Measurements from ENCODE around the gene DGLUCY. TPM values are rescaled to one million over a fixed set of nuclear protein-coding genes. Genes with fewer than 3 reads are reported as not detected.
"Not testable (repeated sequence)": the region's sequence is repeated elsewhere in the genome, so short reads cannot be mapped to it uniquely, and the experiment has no call there.

The DGLUCY gene
- total and polyA plus RNA-seq, 7 donors = 20.4 to 135 (median 77.5) TPM

- Histone ChIP-seq H3K27me3 (ENCODE audit: insufficient read depth in 3 of 3, low read length in 2 of 3) (no peaks in the 10 kb centered on the region), H3K4me3 (no peak overlapping the region), H3K27ac (no peak overlapping the region), H3K4me1 (no peaks in the 10 kb centered on the region), H3K36me3 (ENCODE audit: insufficient read depth in 1 of 2, low read depth in 1 of 2) (no peaks in the 10 kb centered on the region), H3K9me3 (no peaks in the 10 kb centered on the region)
- intact Hi-C loops (cut with DNase I) = no loop called here
- no peak for DNase-seq
- no peak for ATAC-seq
- 53 to 61% (median 60%) methylated on average over 2 of the region's 2 CpGs for WGBS, 3 donors
- TF ChIP-seq, protein P1, sequence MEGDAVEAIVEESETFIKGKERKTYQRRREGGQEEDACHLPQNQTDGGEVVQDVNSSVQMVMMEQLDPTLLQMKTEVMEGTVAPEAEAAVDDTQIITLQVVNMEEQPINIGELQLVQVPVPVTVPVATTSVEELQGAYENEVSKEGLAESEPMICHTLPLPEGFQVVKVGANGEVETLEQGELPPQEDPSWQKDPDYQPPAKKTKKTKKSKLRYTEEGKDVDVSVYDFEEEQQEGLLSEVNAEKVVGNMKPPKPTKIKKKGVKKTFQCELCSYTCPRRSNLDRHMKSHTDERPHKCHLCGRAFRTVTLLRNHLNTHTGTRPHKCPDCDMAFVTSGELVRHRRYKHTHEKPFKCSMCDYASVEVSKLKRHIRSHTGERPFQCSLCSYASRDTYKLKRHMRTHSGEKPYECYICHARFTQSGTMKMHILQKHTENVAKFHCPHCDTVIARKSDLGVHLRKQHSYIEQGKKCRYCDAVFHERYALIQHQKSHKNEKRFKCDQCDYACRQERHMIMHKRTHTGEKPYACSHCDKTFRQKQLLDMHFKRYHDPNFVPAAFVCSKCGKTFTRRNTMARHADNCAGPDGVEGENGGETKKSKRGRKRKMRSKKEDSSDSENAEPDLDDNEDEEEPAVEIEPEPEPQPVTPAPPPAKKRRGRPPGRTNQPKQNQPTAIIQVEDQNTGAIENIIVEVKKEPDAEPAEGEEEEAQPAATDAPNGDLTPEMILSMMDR (IDR thresholded peaks at IDR 0.05) = no peak
These were observed 29.4 kb upstream of the DGLUCY start for GRCh38 chr14:91084516-91084915.

DNA sequence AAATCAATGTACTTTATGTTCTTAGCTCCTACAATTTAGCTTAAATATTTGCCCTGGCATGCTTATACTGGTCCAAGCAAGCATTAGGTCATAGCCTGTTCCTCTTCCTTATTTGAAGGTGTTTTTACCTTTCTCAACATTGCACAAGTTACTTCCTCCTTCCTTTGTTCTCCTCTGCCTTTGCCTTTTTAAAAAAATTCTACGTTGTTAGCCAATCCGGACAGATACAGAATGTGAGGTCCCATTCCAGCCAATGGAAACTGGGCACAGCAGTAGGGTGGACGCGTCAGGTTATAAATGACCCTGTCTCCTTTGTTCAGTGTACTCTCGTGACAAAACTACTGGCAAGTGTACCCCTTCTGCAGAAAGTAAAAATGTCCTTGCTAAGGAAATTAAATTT, 26.4 kb upstream of the DGLUCY start:
- H3K27me3 ChIP-seq (ENCODE audit: insufficient read depth in 3 of 3, low read length in 2 of 3); H3K4me3 ChIP-seq; H3K36me3 ChIP-seq (ENCODE audit: insufficient read depth in 1 of 2, low read depth in 1 of 2); DNase-seq; ATAC-seq; H3K4me1 ChIP-seq; H3K27ac ChIP-seq; intact Hi-C loops (cut with DNase I); H3K9me3 ChIP-seq: not testable (repeated sequence)
- 41 to 48% (median 48%) methylated on average over 5 of the region's 5 CpGs for WGBS, 3 donors

- TF ChIP-seq, protein P1 (IDR thresholded peaks at IDR 0.05) = no peak
- H3K27me3 ChIP-seq (ENCODE audit: insufficient read depth in 3 of 3, low read length in 2 of 3) = no peaks in the 10 kb centered on the region
- no peaks in the 10 kb centered on the region for H3K9me3 ChIP-seq
- no peak overlapping the region for H3K4me3 ChIP-seq
- intact Hi-C loops (cut with DNase I) = no loop called here
- DNase-seq (peak in 1 of 2 donors; percentile 57), ATAC-seq (no peak)
- no peaks in the 10 kb centered on the region for H3K36me3 ChIP-seq (ENCODE audit: insufficient read depth in 1 of 2, low read depth in 1 of 2)
- H3K27ac ChIP-seq = no peak overlapping the region
- peaks cover 11% of the 10 kb centered on the region for H3K4me1 ChIP-seq
- WGBS, 3 donors = 76 to 81% (median 80%) methylated on average over 5 of the region's 5 CpGs
These were observed 25.2 kb upstream of the DGLUCY start for GRCh38 chr14:91088585-91089235.

GRCh38 chr14:91089958-91090535, 23.8 kb upstream of the DGLUCY start:
- H3K4me3 ChIP-seq = no peak overlapping the region
- H3K4me1 ChIP-seq = peaks cover 19% of the 10 kb centered on the region
- WGBS, 3 donors = 86 to 91% (median 87%) methylated on average over 7 of the region's 7 CpGs
- DNase-seq (no peak), ATAC-seq (no peak)
- no peak overlapping the region for H3K27ac ChIP-seq
- H3K27me3 ChIP-seq (ENCODE audit: insufficient read depth in 3 of 3, low read length in 2 of 3) = no peaks in the 10 kb centered on the region
- no peaks in the 10 kb centered on the region for H3K9me3 ChIP-seq
- intact Hi-C loops (cut with DNase I) = no loop called here
- H3K36me3 ChIP-seq (ENCODE audit: insufficient read depth in 1 of 2, low read depth in 1 of 2) = no peaks in the 10 kb centered on the region
- TF ChIP-seq, protein P1 (IDR thresholded peaks at IDR 0.05) = no peak

DNA sequence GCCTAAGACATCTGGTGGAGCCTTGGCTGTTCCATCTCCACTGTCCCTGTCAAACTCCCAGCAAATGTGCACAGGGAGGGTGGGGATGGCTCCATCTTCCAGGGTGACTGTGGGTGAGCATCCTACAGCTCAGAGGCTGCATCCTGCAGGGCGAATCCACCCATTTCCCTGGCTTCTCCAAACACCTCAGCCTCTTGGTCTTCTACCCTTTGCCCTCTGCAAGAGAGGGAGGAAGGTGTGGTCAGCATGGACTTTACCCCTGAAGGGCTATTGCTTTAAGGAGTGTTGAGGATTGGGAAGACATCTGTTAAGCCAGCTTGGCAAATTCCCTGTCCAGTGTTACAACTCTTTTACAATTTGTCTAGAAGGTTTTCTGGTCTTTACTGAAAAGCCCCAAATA, 23.1 kb upstream of the DGLUCY start:
- Histone ChIP-seq H3K27me3 (ENCODE audit: insufficient read depth in 3 of 3, low read length in 2 of 3) (no peaks in the 10 kb centered on the region), H3K36me3 (ENCODE audit: insufficient read depth in 1 of 2, low read depth in 1 of 2) (no peaks in the 10 kb centered on the region), H3K4me3 (no peak overlapping the region), H3K9me3 (no peaks in the 10 kb centered on the region), H3K4me1 (peaks cover 21% of the 10 kb centered on the region), H3K27ac (no peak overlapping the region)
- WGBS, 3 donors = 100% methylated on average over 1 of the region's 1 CpG
- DNase-seq (no peak), ATAC-seq (no peak)
- intact Hi-C loops (cut with DNase I) = no loop called here
- TF ChIP-seq, protein P1 (IDR thresholded peaks at IDR 0.05) = no peak
